Aorta (tissue), 5 donors: Measurements from ENCODE around the gene AUH. TPM values are rescaled to one million over a fixed set of nuclear protein-coding genes. Genes with fewer than 3 reads are reported as not detected.

ENCODE experiments used
- ATAC-seq: fragments of 200-7000 bp; cut with Tn5 transposase; one replicate; pipeline ENCODE4 v1.9.1; 2022; ENCODE audit warnings: moderate library complexity; ENCODE audit not compliant: low FRiP score
- DNase-seq, 2 donors: peaks; one replicate each; pipeline ENCODE4 v3.0.0-alpha.2; 2020
- H3K27ac ChIP-seq, 2 donors: one replicate each; pipeline ENCODE4 v1.5.1; 2013; ENCODE audit warnings: low read length in 2 of 2, mild to moderate bottlenecking in 2 of 2, moderate library complexity in 2 of 2, control low read depth in 1 of 2, inconsistent platforms in 1 of 2, low read depth in 1 of 2
- H3K27me3 ChIP-seq, 2 donors: one replicate each; pipeline ENCODE4 v1.6.1; 2013; ENCODE audit warnings: control low read depth in 1 of 2, low read length in 1 of 2, mild to moderate bottlenecking in 1 of 2, moderate library complexity in 1 of 2; ENCODE audit not compliant: insufficient read depth in 2 of 2, control insufficient read depth in 1 of 2
- H3K36me3 ChIP-seq, 2 donors: one replicate each; pipeline ENCODE4 v1.6.1; 2013; ENCODE audit warnings: control low read depth in 1 of 2, low read length in 1 of 2, mild to moderate bottlenecking in 1 of 2; ENCODE audit not compliant: insufficient read depth in 2 of 2, control insufficient read depth in 1 of 2
- H3K4me1 ChIP-seq, 2 donors: one replicate each; pipeline ENCODE4 v1.6.1; 2013; ENCODE audit warnings: low read length in 2 of 2, control low read depth in 1 of 2, mild to moderate bottlenecking in 1 of 2, moderate library complexity in 1 of 2; ENCODE audit not compliant: insufficient read depth in 2 of 2, control insufficient read depth in 1 of 2
- H3K4me3 ChIP-seq, 2 donors: one replicate each; pipeline ENCODE4 v1.5.1; 2013; ENCODE audit warnings: low read length in 2 of 2, control low read depth in 1 of 2, mild to moderate bottlenecking in 1 of 2
- H3K9me3 ChIP-seq: one replicate; pipeline ENCODE4 v1.6.1; 2013; ENCODE audit warnings: mild to moderate bottlenecking, low read length; ENCODE audit not compliant: control insufficient read depth
- WGBS, 2 donors: extraction: QIAGEN DNeasy Blood & Tissue Kit; methylation state at CpG; one replicate each; pipeline ENCODE4 v1.1.7; 2013; 5-methylcytosine and 5-hydroxymethylcytosine counted together
- intact Hi-C, 2 donors: fragments of 100-400 bp; cut with DNase I; formaldehyde crosslinking; loops; one replicate each; pipeline versions ENCODE4 v1.14.2 to v1.15.0; 2022
- polyA plus RNA-seq, 2 donors: library from polyadenylated mRNA; stranded (reverse); fragments of 200-250 nt; gene quantifications; one replicate each; pipeline ENCODE4 v1.2.3, GENCODE V29; 2013
- total RNA-seq, 2 donors: library from RNA; stranded (reverse); fragmentation: NEBNext Ultra II Directional; extraction: Animal tissue kit (Norgen Biotek cat#: 25700); gene quantifications; one replicate each; pipeline ENCODE4 v1.2.1, GENCODE V29; 2021
- donor health status: healthy with polysubstance abuse.
- donor health status: Bipolar disorder and iron deficiency.
- donor health status: DM: no; HTN: no; CAD: no.
- donor health status: DM: no; HTN: no; CAD: no.
- donor health status: DM: yes; HTN: yes; CAD: no.

Gene AUH
- total and polyA plus RNA-seq, 4 donors, result 12.4 to 25.7 (median 14.4) TPM

DNA sequence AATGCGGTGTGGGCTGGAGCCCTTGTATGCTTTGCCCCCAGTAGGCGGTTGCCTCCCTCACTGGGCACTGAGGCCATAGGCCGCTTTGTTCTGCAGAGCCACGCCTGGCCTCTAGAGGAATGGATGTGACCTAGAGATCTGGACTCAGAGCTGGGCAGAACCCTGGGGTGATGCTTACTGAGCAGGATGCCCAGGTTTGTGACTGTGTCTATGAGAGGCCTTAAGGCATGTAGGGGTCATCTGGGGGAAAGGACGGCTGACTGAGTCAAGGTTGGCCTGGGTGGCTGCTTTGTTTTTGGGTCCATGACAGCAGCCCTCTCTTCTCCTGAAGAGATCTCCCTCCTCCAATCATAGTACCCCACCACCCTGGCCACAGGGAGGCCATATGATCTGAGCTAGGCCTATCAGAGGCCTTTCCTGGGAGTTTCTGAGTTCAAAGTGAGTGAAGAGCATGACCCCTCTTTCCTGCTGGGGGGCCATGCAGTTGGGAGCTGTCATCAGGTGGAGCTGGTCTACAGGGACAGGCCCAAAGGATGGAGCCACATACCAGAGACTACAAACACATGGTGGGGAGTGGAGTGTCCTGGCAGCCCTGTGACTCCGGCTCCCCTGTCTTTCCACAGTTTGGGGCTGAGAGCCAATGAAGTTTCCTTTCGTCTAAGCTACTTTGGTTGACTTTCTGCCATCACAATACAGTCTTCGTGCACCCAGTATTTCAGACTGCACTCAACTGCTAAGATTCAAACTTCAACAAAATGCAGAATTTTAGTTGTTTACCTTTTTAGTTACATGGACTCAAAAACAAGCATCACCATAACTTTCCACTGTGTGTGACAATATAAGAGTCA, 165.4 kb downstream of the AUH start:
- ATAC-seq (no peak), DNase-seq (peak in 1 of 2 donors; percentile 73)
- H3K4me3 ChIP-seq, result no peak overlapping the region
- intact Hi-C loops, result loop anchor here in 1 of 2 donors (10.0 kb wide), 2 partner anchors 282 to 1192 kb away; no protein-coding TSS in a partner anchor
- H3K36me3 ChIP-seq, result no peaks in the 10 kb centered on the region
- H3K9me3 ChIP-seq, result no peaks in the 10 kb centered on the region
- WGBS, 2 donors, result 70 to 79% methylated on average over 8 of the region's 8 CpGs
- no peak overlapping the region for H3K27ac ChIP-seq
- H3K27me3 ChIP-seq, result no peaks in the 10 kb centered on the region
- H3K4me1 ChIP-seq, result no peaks in the 10 kb centered on the region

DNA sequence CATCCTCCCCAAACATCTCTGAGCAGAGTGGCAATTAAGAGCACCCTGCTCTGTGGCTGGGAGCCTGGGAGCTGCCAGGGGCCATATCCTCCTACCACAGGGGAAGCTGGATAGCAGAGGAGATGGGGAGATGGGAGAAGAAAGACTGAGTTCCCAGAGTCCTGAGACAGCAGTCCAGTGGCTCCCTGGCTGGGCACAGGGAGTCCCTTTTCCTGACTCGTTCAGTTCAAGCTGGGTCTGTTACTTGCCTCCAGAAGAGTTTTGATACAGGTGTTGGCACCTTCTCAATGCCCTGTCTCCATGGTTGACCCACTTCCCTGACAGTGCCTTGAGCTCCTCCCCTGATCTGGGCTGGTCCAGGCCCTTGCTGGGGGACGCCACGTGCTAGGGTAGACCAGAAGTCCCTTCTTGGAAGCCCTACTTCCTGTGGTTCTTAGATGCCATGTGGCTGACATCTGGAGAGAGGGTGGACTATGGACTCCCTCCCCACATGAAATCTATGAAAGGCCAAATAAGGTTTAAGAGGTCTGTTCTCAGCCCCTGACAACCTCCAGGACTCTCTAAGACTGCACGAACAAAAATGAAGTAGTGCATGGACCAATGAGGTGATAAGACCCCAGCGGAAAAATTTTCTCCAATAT, 166.2 kb downstream of the AUH start:
- intact Hi-C loops, result loop anchor here in 1 of 2 donors (10.0 kb wide), 2 partner anchors 281 to 1191 kb away; no protein-coding TSS in a partner anchor
- H3K27me3 ChIP-seq, result no peaks in the 10 kb centered on the region
- H3K4me3 ChIP-seq, result no peak overlapping the region
- no peaks in the 10 kb centered on the region for H3K4me1 ChIP-seq
- no peak overlapping the region for H3K27ac ChIP-seq
- H3K9me3 ChIP-seq, result no peaks in the 10 kb centered on the region
- no peaks in the 10 kb centered on the region for H3K36me3 ChIP-seq
- WGBS, 2 donors, result 97% methylated on average over 5 of the region's 5 CpGs
- DNase-seq, result no peak
- ATAC-seq, result no peak

DNA sequence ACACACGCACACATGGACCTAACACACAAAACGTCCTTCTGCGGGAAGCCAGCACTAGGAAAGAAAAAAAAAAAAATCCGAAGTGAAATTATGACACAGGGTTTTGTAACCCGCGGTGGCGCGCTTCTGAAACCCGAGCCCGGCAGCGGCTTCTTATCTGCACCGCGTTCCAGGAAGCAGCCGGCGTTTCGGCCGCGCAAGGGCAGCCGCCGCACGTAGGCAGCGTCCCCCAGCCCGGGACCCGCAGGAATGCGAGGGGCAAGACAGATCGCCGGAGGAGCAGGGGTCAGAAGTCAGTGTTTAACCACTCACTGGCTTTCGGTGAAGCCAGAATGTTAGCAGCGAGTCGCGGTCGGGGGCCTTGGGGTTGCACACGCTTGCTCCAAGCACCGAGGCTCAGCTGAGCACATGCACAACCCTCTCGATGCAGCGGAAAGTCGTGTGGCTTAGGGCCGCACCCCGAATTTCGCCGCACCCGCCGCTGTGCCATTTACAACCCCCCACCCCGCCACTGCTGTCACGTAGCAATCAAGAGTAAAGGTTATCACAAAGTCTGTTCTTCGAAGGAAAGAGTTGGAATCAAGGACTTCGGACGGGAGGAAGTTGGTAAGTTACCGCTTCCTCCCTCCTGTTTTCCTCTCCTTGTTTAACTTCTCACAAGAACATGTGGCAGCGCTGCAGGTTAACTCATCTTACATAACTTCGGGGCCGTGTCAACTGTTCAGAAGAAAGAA, 167.9 kb downstream of the AUH start:
- H3K27me3 ChIP-seq, result no peaks in the 10 kb centered on the region
- peak overlapping the region; percentile 92 to 99 for H3K27ac ChIP-seq
- no peaks in the 10 kb centered on the region for H3K36me3 ChIP-seq
- H3K4me3 ChIP-seq, result no peak overlapping the region
- 6 to 7% methylated on average over 52 of the region's 52 CpGs for WGBS, 2 donors
- ATAC-seq (peak; percentile 83), DNase-seq (peak; percentile 94 to 95)
- H3K4me1 ChIP-seq, result no peaks in the 10 kb centered on the region
- intact Hi-C loops, result loop anchor here (1.0 to 10.0 kb wide), 10 partner anchors 77 to 1189 kb away; partner anchors contain the start of genes NFIL3 (in 2 of the 2) and AUH (in 1 of the 2)
- H3K9me3 ChIP-seq, result no peaks in the 10 kb centered on the region

DNA sequence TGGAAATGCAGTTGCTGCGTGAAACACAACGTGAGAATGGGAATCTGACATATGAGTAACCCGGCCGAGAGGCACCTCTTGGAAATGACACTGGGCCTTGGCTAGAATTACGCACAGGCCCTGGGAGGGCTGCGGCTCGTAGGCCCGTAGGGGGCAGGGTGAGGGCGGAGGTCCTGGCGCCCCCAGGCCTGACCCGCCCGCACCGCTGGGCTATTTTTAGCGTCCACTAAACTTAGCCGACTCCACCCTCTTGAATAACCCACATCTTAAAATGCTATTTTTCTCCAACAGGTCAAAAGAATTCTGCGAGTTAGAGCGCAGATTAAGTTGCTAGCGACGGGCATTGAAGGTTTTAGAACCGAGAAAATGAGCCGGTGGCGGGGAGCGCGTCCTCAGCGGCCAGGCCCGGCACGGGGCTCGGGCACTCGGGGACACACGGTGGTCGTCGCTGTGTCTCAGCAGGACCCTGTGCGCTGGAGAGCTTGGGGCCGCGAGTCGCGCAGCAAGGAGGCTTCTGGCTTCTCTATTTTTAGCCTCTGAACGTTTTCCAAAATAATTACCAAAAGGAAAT, 168.5 kb downstream of the AUH start:
- H3K4me1 ChIP-seq, result no peaks in the 10 kb centered on the region
- intact Hi-C loops, result loop anchor here (1.0 to 10.0 kb wide), 10 partner anchors 76 to 1188 kb away; partner anchors contain the start of genes NFIL3 (in 2 of the 2) and AUH (in 1 of the 2)
- 0% methylated on average over 38 of the region's 38 CpGs for WGBS, 2 donors
- DNase-seq (peak; percentile 94 to 95), ATAC-seq (peak; percentile 93)
- H3K4me3 ChIP-seq, result peak overlapping the region in 1 of 2 donors; percentile 2
- no peaks in the 10 kb centered on the region for H3K9me3 ChIP-seq
- H3K27me3 ChIP-seq, result no peaks in the 10 kb centered on the region
- peak overlapping the region; percentile 92 to 99 for H3K27ac ChIP-seq
- no peaks in the 10 kb centered on the region for H3K36me3 ChIP-seq

DNA sequence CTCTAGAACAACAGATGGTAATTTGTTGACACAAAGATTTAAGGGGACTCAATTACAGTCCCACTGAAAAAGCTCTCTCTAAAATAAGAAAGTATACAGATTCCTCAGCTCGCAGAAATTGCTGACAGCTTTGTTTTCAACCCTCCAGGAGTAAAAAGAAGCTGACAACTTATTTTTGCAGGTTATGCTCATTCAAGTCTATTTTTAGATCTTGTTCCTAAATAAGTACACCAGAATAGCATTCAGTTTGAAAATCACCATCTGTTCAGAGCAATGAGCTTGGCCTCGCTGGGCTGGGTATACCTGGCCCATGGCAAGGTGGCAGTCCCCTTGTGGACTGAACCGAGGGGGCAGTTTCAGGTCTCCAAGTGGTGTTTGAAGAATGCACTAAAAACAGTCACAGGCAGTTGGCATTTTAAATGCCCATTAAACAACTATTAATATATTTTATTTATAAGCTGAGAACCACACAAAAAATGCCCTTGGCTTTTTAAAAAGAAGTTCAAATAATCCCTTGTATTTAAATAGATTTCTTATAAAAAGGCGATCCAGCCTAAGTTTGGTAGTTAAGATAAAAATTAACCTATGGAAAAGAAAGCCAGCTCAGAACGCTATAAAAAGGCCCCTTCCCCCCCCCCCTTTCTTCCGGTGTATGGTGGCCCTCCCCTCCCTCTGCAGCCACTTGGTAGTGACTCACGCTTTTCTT, 169.2 kb downstream of the AUH start:
- no peaks in the 10 kb centered on the region for H3K9me3 ChIP-seq
- 2 to 5% methylated on average over 7 of the region's 7 CpGs for WGBS, 2 donors
- ATAC-seq (no peak), DNase-seq (peak in 1 of 2 donors; percentile 48)
- no peak overlapping the region for H3K4me3 ChIP-seq
- intact Hi-C loops, result loop anchor here (1.0 to 10.0 kb wide), 10 partner anchors 75 to 1188 kb away; partner anchors contain the start of genes NFIL3 (in 2 of the 2) and AUH (in 1 of the 2)
- no peaks in the 10 kb centered on the region for H3K36me3 ChIP-seq
- peak overlapping the region; percentile 91 to 92 for H3K27ac ChIP-seq
- H3K27me3 ChIP-seq, result no peaks in the 10 kb centered on the region
- H3K4me1 ChIP-seq, result no peaks in the 10 kb centered on the region

DNA sequence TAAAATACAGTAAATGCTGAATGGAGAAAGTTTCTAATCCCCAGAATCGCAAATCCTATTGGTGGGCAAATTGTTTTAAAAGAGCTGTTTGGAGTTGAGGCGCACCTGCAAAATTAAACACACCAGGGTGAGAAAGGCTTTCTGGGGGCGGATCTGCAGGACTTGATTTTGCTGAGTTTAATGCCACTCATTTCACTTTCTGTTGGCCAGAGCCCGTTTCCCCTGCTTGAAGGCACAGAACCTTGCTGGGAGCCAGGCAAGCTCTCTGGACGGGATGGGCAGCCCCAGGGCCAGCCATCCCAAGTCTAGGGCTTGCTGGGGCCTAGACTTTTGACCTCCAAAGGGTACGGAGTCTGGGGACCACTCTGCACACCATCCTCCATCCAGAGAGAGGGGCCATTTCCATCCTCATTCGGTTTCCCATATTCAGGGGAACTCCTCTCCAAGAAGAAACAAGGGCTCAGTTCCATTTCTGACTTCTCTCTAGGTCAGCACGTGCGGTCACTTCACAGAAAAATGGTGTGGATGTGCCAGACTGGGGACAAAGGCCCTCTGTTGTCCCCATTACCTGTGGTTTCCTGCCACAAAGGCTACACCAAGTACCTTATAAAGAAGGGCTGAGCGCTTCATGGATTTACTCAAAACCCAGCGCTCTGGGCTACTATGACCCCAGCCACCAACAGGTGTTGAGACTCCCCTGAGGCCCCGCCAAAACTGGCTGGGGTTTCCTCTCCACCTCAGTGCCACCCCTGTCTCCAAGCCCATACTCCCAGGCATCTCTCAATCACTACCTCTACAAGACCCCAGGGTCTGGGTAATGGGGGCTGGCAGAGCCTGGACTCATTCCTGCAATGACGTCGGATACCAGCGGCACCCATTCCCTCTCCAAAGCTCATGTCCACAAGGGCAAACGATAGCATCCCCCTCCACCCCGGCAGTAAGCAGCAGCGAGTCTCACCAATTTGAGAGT, 170.0 kb downstream of the AUH start:
- no peak for DNase-seq
- H3K4me3 ChIP-seq, result no peak overlapping the region
- 76 to 77% methylated on average over 18 of the region's 18 CpGs for WGBS, 2 donors

DNA sequence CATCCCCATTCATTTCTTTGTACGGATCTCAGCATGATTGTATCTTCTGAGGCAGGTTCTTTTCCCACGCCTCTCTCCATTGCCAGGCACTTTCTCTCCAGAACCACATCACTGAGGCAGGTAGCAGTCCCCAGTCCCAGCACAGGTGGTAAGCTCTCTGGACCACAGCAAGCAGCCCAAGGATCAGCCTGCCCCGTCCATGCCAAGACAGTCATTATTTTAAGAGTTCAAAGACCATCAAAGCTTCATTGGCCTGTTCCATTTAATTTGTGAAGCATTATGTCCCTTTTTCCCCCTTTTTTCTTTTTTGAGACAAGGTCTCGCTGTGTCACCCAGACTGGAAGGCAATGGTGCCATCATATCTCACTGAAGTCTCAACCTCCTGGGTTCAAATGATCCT, 171.7 kb downstream of the AUH start:
- WGBS, 2 donors, result 98 to 99% methylated on average over 4 of the region's 4 CpGs
- DNase-seq (no peak), ATAC-seq (no peak)
- Histone ChIP-seq H3K4me3 (no peak overlapping the region), H3K9me3 (no peaks in the 10 kb centered on the region), H3K4me1 (no peaks in the 10 kb centered on the region), H3K27ac (no peak overlapping the region), H3K36me3 (no peaks in the 10 kb centered on the region), H3K27me3 (no peaks in the 10 kb centered on the region)
- intact Hi-C loops, result loop anchor here (5.0 to 10.0 kb wide), 7 partner anchors 73 to 1185 kb away; partner anchors contain the start of genes AUH (in 1 of the 2) and NFIL3 (in 1 of the 2)

More for the DNA sequence above, 170.0 kb downstream of the AUH start:
- ATAC-seq, result no peak
- Histone ChIP-seq H3K36me3 (no peaks in the 10 kb centered on the region), H3K27ac (peak overlapping the region; percentile 48 to 92), H3K4me1 (no peaks in the 10 kb centered on the region), H3K27me3 (no peaks in the 10 kb centered on the region), H3K9me3 (no peaks in the 10 kb centered on the region)
- intact Hi-C loops, result loop anchor here (2.0 to 10.0 kb wide), 9 partner anchors 74 to 1187 kb away; partner anchors contain the start of genes NFIL3 (in 2 of the 2) and AUH (in 1 of the 2)
